Measurements from ENCODE around the gene SCAF1.

SCAF1 gene

DNA sequence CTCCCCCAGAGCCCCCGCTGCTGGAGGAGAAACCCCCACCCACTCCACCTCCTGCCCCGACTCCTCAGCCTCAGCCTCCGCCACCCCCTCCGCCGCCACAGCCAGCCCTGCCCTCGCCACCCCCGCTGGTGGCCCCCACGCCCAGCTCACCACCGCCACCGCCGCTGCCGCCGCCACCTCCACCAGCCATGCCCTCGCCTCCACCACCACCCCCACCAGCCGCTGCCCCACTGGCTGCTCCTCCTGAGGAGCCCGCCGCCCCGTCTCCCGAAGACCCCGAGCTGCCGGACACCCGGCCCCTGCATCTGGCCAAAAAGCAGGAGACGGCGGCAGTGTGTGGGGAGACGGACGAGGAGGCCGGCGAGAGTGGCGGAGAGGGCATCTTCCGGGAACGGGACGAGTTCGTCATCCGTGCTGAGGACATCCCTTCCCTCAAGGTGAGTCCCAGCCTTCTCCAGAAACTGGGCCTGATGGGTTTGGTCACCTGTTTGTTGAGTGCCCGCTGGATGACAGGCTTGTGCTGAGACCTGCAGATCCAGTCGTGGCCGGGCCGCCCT lies 40.4 kb upstream of the SCAF1 start:
- DNase-seq (ENCODE audit: insufficient read length, low spot score) (no peak), FAIRE-seq (no peak)
- TF ChIP-seq, protein P1, sequence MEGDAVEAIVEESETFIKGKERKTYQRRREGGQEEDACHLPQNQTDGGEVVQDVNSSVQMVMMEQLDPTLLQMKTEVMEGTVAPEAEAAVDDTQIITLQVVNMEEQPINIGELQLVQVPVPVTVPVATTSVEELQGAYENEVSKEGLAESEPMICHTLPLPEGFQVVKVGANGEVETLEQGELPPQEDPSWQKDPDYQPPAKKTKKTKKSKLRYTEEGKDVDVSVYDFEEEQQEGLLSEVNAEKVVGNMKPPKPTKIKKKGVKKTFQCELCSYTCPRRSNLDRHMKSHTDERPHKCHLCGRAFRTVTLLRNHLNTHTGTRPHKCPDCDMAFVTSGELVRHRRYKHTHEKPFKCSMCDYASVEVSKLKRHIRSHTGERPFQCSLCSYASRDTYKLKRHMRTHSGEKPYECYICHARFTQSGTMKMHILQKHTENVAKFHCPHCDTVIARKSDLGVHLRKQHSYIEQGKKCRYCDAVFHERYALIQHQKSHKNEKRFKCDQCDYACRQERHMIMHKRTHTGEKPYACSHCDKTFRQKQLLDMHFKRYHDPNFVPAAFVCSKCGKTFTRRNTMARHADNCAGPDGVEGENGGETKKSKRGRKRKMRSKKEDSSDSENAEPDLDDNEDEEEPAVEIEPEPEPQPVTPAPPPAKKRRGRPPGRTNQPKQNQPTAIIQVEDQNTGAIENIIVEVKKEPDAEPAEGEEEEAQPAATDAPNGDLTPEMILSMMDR (IDR thresholded peaks at IDR 0.05; ENCODE audit: insufficient read depth, missing control alignments), result no peak

DNA sequence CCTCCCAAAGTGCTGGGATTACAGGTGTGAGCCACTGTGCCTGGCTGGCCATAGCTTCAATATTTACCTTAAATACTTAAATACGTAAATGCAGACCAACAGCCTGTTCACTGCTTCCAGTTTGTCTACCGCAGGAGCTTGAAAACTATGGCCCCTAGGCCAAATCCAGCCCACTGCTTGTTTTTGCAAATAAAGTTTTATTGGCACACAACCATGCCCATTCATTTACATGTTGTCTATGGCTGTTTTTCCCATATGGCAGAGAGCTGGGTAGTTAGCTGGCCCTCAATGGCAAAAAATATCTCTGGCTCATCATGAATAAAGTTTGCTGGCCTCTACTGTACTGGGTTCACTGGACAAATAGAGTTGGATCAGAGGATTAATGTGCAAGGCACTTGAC lies 39.2 kb upstream of the SCAF1 start:
- FAIRE-seq (no peak), DNase-seq (ENCODE audit: insufficient read length, low spot score) (no peak)
- TF ChIP-seq, protein P1 (IDR thresholded peaks at IDR 0.05; ENCODE audit: insufficient read depth, missing control alignments), result no peak

DNA sequence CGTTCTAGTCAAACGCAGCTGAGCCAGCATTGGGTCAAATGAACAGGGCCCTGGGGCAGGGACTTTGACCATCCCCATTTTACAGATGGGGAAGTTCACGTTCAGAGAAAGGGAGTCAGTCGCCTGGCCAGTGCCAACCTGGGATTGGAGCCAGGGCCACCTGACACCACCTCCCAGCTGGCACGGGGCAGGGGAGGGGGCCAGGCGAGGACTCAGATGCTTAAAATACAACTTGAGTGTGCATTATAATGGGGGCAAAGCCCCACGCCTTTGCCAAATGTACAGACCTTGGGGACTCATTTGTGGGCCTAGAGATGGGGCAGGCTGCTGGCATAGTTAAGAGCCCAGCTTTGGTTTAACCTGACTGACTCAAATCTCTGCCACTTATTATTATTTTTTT lies 36.4 kb upstream of the SCAF1 start:
- TF ChIP-seq, protein P1 (IDR thresholded peaks at IDR 0.05; ENCODE audit: insufficient read depth, missing control alignments), result no peak
- FAIRE-seq (no peak), DNase-seq (ENCODE audit: insufficient read length, low spot score) (no peak)

DNA sequence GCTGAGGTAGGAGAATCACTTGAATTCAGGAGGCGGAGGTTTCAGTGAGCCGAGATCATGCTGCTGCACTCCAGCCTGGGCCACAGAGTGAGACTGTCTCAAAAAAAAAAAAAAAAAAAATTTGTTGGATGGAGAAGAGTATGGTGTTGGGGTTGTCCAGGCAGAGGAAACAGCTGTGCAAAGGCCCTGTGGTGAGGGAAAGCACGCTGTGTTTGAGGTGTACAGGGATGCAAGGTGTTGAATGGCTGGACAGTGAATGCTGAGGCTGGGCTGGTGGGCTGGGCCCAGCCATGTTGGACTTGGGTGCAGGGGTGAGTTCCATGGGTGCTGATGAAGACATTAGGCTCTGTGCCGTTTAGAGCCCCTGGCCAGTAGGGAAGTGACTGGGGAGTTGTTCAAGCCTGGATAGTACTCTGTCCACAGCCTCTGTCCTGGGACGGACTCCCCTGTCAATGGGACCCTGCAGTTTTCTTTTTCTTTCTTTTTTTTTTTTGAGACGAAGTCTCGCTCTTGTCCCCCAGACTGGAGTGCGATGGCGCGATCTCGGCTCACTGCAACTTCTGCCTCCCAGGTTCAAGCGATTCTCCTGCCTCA lies 32.4 kb upstream of the SCAF1 start:
- FAIRE-seq (no peak), DNase-seq (ENCODE audit: insufficient read length, low spot score) (no peak)
- TF ChIP-seq, protein P1 (IDR thresholded peaks at IDR 0.05; ENCODE audit: insufficient read depth, missing control alignments), result no peak

DNA sequence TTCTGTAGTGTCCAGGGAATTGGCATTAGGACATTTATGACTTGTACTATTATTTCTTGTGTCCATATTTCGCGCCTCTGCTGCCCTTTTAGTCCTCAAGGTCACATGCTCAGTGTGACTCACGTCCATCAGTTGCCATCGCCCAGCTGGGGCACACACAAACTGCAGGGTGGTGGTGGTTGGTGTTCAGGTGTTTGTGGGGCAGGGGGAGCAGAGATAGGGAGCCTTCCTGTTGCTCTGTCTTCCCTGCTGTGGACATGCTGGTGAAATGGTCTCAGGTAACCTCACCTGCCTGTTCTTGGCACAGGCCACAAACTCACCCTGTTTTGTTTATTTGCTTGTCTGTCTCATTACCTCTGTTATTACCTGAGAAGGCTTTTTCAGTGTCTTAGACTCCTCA lies 28.6 kb upstream of the SCAF1 start:
- FAIRE-seq (no peak), DNase-seq (ENCODE audit: insufficient read length, low spot score) (no peak)
- TF ChIP-seq, protein P1 (IDR thresholded peaks at IDR 0.05; ENCODE audit: insufficient read depth, missing control alignments), result no peak

DNA sequence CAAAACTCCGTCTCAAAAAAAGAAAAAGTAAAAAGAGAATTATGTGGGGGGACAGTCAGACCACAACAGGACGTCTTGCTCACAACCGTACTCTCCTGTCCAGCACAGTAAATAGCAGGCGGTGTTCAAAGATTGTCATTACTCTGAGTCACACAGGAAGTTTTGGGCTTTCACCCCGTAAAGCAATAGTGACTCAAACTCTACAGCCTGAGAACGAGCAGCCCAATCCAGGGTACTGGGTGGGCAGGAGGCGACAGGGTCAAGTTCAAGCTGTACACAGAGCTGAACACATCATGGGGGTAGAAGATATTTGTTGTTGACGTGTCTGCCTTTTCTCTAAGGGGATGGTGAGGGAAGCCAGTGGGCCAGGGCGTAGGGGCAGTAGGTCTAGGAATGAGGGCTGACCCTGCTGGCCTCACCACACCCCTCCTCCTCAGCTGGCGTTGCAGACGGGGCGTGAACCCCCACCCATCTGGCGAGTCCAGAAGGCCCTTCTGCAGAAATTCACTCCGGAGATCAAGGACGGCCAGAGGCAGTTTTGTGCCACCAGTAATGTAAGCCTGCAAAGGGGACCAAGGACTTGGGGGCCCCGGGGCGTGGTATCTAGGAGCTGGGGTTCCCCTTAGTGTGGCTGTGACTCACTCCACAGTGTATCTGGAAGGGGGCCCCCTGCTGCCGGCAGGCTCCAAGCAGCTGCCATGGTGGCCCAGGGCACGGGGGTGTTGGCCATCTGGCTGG lies 27.7 kb upstream of the SCAF1 start:
- DNase-seq (ENCODE audit: insufficient read length, low spot score) (no peak), FAIRE-seq (no peak)
- TF ChIP-seq, protein P1 (IDR thresholded peaks at IDR 0.05; ENCODE audit: insufficient read depth, missing control alignments), result no peak

DNA sequence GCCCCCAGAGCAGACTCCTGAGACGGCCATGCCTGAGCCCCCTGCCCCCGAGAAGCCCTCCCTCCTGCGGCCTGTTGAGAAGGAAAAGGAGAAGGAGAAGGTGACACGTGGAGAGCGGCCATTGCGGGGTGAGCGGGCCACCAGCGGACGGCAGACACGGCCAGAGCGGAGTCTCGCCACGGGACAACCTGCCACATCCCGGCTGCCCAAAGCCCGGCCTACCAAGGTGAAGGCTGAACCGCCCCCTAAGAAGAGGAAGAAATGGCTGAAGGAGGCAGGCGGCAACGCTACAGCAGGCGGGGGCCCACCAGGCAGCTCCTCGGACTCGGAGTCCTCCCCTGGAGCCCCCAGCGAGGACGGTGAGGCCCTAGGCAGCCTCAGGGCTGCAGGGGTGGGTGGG lies 26.1 kb upstream of the SCAF1 start:
- FAIRE-seq, result no peak

More for the DNA sequence above, 26.1 kb upstream of the SCAF1 start:
- DNase-seq (ENCODE audit: insufficient read length, low spot score), result no peak
- TF ChIP-seq, protein P1 (IDR thresholded peaks at IDR 0.05; ENCODE audit: insufficient read depth, missing control alignments), result no peak

All from D721Med (cell line).